Left renal cortex interstitium (tissue), 4 donors: Measurements from ENCODE around the gene PLA2G4E. TPM values are rescaled to one million over a fixed set of nuclear protein-coding genes. Genes with fewer than 3 reads are reported as not detected.

Source experiments
- DNase-seq, 4 donors: peaks; one replicate each; pipeline ENCODE4 v3.0.0-alpha.2; 2013; ENCODE audit warnings: low read depth in 4 of 4, low spot score in 2 of 4, missing footprints in 1 of 4
- polyA plus RNA-seq, 4 donors: library from polyadenylated mRNA; unstranded; fragments of 120-200 nt; gene quantifications; one replicate each; pipeline ENCODE4 v1.2.1, GENCODE V29; 2013; ENCODE audit not compliant: insufficient read length in 4 of 4

Gene PLA2G4E
- polyA plus RNA-seq, 4 donors: 0.03 TPM; not detected in 3

GRCh38 chr15:41993472-41994170 lies 27.2 kb downstream of the PLA2G4E start:
- no peak for DNase-seq

- DNase-seq: no peak
Observed at GRCh38 chr15:41992803-41993190, 28.0 kb downstream of the PLA2G4E start.

GRCh38 chr15:41992151-41992802 lies 28.6 kb downstream of the PLA2G4E start:
- DNase-seq: no peak

GRCh38 chr15:41990691-41991090 lies 30.2 kb downstream of the PLA2G4E start:
- no peak for DNase-seq

- no peak for DNase-seq
Observed at GRCh38 chr15:41990243-41990605, 30.6 kb downstream of the PLA2G4E start.

- peak in 1 of 4 donors; percentile 40 for DNase-seq
Observed at GRCh38 chr15:41989573-41990242, 31.1 kb downstream of the PLA2G4E start.

- no peak for DNase-seq
Observed at GRCh38 chr15:41988896-41989572, 31.8 kb downstream of the PLA2G4E start.

GRCh38 chr15:41987925-41988275 lies 32.9 kb downstream of the PLA2G4E start:
- no peak for DNase-seq

GRCh38 chr15:41987246-41987924 lies 33.5 kb downstream of the PLA2G4E start:
- DNase-seq: no peak

GRCh38 chr15:41985236-41986160 lies 35.3 kb downstream of the PLA2G4E start:
- DNase-seq: no peak

- no peak for DNase-seq
Observed at GRCh38 chr15:41984622-41985021, 36.2 kb downstream of the PLA2G4E start.

GRCh38 chr15:41983621-41984571 lies 36.9 kb downstream of the PLA2G4E start:
- no peak for DNase-seq

GRCh38 chr15:41983221-41983620 lies 37.6 kb downstream of the PLA2G4E start:
- DNase-seq: no peak

GRCh38 chr15:41982133-41982930 lies 38.5 kb downstream of the PLA2G4E start:
- no peak for DNase-seq

GRCh38 chr15:41981371-41982132 lies 39.3 kb downstream of the PLA2G4E start:
- no peak for DNase-seq

- DNase-seq: no peak
Observed at GRCh38 chr15:41980654-41981323, 40.1 kb downstream of the PLA2G4E start.
